ENCODE data around the gene RPL32. TPM values are rescaled to one million over a fixed set of nuclear protein-coding genes. Genes with fewer than 3 reads are reported as not detected.
"Not testable (repeated sequence)": the region's sequence is repeated elsewhere in the genome, so short reads cannot be mapped to it uniquely, and the experiment has no call there.

The RPL32 gene
- total RNA-seq, 1 donor from 2014 or later: 456 TPM

GRCh38 chr3:12810013-12810780 is 31.2 kb downstream of the RPL32 start:
- peak; percentile 91 for DNase-seq (ENCODE audit: low read depth)

DNA sequence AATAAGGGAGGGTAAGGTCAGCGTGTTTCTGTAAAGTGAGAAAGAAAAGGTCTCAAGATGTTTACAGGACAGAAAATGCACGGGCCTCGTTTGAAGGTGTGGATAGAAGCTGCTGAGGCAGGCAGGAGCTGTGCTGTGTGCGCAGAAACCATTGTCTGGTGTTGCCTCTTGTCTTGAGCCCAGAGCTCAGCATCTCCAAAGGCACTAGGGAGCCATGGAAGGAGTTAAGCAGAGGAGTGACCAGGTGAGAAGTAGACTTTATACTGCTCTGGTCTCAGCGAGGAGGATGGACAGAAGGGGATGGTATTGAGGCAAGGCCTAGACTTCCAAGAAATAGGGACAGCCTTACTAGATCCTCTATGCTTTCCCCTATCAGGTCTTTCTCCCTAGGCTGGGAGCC is 31.9 kb downstream of the RPL32 start:
- no peak for DNase-seq (ENCODE audit: low read depth)

DNA sequence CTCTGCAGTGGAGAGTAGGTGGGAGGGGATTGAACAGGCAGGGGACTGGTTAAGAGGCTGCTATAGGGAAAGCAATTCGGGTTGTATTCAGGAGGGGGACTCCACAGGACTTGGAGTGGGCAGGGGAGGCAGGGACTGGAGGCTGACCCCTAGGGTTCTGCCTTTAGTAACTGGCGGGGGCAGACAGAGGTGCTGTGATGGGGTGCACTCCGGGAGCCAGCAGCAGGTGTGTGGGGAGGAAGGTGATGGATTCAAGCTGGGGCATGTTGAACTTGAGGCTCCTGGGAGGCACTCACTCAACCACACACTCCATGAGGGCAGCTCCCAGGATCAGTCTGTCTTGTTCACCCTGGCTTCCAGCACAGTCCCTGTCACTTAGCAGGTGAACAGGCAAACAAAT is 32.4 kb downstream of the RPL32 start:
- no peak for DNase-seq (ENCODE audit: low read depth)

DNA sequence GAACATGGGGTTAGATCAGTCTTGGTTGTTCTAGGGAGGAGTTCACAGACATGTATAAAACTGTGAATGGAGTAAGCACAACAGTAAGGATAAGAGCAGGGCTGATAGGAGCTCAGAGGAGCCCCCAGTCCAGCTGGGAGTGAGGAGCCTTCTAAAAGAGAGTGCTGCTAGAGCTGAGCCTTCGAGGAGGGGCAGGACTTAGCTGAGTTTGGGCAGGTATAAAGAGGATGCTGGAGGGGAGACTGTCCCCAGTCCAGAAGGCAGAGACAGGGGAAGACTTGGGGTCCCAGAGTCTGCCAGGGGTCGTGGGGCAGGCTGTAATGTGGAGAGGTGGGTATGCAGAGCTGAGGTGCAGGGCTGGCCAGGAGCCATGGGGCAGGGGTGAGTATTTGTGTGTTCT is 32.8 kb downstream of the RPL32 start:
- DNase-seq (ENCODE audit: low read depth): no peak

DNA sequence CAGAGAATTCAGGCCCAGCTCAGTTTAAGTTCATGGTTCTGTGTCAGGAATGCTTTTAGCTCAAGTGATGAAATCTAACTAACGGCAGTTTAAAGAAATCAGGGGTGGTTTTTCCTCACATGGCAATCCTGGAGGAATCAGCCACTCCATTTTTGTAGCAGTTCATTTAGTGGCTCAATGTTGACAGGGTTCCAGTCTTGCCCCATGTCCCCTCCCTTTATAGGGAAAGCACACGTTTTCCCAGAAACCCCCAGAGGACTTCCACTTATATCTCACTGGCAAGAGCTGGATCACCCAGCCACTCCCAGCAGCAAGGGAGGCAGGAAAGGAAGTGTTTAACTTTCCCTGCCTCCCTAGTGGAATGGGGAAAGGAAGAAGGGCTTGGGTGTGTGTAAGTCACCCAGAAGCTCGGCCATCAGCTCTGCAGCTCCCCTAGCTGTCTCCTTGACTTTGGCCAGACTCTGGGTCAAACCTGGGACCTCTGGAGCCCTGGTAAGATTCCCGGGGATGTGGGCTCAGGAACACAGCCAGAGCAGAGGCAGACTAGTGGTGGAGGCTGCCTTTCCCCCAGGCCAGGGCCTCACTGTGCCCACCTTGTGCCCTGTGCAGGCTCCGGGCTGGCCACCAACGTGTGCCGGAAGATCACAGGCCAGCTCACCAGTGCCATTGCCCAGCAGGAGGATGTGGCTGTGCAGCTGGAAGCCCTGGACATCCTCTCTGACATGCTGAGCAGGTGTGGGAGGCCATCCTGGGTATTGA is 33.6 kb downstream of the RPL32 start:
- no peak for DNase-seq (ENCODE audit: low read depth)

DNA sequence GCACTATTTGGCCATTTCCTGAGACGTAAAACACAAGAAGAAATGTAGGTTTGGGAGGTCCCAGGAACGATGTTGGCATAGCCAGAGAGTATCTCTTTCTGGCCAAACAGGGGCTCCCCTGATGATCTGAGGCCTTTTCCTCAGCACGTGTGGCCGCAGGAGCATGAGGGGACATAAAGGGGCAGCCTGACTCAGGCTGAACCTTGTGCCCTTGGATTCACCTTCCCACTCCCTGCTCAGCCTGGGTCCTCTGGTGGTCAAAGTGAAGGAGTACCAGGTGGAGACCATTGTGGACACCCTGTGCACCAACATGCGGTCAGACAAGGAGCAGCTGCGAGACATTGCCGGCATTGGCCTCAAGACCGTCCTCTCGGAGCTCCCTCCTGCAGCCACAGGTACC is 34.3 kb downstream of the RPL32 start:
- DNase-seq (ENCODE audit: low read depth): no peak

DNA sequence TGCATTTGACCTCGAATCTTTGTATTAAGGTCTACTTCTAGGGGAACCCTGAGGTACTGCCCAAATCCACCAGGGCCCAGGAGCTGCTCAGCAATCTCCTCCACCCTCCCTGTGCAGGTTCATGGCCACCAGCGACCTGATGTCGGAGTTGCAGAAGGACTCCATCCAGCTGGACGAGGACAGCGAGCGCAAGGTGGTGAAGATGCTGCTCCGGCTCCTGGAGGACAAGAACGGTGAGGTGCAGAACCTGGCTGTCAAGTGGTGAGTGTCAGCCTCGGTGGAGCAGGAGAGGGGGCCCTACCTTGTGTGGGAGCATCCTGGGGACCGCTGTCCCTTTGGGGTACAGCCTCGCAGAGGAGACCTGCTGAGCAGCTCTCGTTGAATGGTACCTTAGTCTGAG is 38.0 kb downstream of the RPL32 start:
- DNase-seq (ENCODE audit: low read depth): no peak

GRCh38 chr3:12799525-12800440 is 41.6 kb downstream of the RPL32 start:
- DNase-seq (ENCODE audit: low read depth): no peak

DNA sequence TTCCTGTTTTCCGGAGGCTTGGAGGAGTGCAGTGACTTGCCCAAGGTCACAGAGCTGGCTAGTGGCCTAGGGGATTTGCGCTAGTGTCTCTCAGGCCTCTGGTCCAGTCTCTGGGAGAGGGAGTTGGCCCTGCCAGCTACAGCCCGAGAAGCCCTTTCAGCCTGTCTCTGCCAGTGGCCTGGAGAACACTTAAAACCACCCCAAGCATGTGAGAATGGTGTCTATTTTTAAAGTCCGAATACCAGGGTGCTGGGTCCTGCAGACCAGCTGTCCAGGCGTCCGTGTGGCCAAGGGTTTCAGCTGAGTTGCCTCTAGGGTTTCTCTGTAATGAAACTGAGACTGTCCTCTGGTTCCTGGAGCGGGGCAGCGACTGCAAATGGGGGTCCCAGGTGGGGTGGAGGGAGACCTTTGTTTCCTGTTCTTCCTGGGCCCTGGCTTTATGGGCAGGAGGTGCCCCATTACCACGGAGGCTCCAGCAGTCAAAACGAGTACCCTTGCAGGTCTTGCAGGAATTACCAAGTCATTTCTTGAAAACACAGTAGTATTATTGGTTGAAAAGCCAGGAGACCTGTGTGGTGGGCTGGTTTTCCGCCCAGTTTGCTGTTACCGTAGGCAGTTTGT is 42.7 kb downstream of the RPL32 start:
- DNase-seq (ENCODE audit: low read depth): peak; percentile 95

DNA sequence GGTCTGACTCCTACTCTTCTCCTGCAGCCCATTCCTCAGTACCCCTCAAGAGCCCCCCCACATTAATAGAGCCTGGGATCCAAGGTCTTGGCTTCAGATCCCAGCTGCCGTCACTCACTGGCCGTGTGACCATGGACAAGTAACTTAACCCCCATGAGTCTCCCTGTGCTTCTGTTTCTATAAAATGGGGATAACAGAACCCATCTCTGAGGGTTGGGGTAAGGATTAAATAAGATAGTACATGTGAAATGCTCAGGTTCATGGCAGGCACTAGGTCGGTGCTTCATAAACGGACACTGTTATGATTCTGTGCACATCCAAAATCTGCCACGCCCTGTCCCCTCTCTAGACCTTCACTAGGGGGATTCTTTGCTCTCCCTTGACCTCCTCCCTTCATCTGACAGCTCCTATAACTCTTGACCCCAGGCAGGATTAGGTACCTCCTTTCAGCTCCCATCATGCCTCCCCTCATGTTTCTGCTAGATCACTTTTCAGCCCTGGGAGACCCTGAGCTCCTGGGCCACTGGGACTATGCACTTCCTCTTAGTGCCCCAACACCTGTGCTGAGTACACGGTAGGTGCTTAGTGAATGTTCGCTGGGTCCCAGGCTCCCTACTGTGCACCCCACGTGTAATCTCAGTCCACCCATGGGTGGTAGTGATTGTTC is 43.3 kb downstream of the RPL32 start:
- no peak for DNase-seq (ENCODE audit: low read depth)

- DNase-seq (ENCODE audit: low read depth): no peak
Measured at GRCh38 chr3:12797124-12797891, 44.1 kb downstream of the RPL32 start.

- DNase-seq (ENCODE audit: low read depth): peak; percentile 81
Measured at GRCh38 chr3:12796171-12797123, 44.9 kb downstream of the RPL32 start, which contains the start of gene CAND2. TSS of gene CAND2 (plus strand) at chr3:12796680. CDS start at chr3:12796721, 41 bp downstream.

GRCh38 chr3:12793701-12794100 is 47.7 kb downstream of the RPL32 start:
- DNase-seq (ENCODE audit: low read depth): no peak

- DNase-seq (ENCODE audit: low read depth): no peak
Measured at GRCh38 chr3:12791430-12791829, 49.9 kb downstream of the RPL32 start.

DNA sequence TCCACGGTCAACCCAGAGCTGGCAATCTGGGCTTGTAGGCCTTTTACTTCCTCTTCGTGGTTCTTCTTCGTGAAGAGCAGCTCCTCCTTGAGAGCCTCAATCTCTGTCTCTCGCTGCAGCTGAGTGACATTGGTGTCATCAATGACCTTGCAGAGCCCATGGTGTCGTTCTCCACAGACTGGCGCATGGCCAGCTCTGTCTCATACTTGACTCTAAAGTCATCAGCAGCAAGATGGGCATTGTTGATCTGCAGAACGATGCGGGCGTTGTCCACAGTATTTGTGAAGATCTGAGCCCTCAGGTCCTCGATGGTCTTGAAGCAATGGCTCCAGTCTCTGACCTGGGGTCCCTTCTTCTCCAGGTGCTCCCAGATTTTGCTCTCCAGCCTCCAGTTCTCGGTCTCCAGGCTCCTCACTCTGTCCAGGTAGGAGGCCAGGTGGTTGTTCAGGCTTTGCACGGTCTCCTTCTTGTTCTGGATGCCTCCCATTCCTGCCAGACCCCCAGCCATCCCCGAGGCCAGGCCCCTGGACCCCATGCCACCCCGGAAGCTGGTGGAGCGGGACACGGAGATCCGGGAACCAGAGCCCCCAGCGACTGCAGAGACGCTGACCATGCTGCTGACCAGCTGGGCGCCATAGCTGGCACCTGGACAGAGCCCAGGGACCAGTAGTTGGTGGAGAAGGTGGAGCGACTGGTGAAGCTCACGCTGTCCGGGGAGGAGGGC is 53.2 kb downstream of the RPL32 start:
- DNase-seq (ENCODE audit: low read depth): not testable (repeated sequence)

DNA sequence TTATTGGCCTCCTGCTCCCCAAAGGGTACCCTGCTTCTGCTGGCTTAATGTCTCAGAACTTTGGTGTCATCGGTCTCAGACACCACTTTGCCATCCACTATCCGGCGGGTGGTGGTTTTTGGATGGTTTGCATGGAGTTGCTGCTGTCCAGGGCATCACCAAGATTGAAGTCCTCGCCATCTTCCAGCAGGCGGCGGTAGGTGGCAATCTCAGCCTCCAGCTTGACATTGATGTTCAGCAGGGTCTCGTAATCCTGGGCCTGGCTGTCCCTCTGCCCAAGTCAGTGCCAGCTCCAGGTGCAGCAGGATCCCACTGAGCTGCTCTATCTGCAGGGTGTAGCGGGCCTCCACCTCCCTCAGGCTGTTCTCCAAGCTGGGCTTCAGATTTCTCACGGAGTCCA is 54.0 kb downstream of the RPL32 start:
- DNase-seq (ENCODE audit: low read depth): peak; percentile 50

DNA sequence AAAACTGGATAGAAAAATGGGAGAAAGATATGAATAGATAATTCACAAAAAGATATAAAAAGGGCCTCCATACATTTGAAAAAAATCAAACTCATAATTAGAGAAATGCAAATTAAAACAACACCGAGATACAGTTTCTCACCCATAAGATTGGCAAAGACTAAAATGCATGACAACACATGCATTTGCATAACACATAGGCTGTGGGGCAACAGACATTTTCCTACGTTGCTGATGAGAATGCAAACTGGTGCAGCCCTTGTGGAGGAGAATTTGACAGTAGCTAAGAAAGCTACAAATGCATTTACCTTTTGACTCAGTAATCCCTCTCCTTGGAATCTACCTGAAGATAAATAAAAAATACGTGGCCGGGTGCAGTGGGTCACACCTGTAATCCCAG is 56.3 kb downstream of the RPL32 start:
- no peak for DNase-seq (ENCODE audit: low read depth)
